CMK (cell line): Measurements from ENCODE around the gene SLC49A3.
"Not testable (repeated sequence)": the region's sequence is repeated elsewhere in the genome, so short reads cannot be mapped to it uniquely, and the experiment has no call there.

Experiments used
- DNase-seq: peaks from one replicate; pipeline ENCODE4 v3.0.0-alpha.2; 2010; ENCODE audit warnings: low read depth

Gene SLC49A3

GRCh38 chr4:702618-703048 is 13.7 kb upstream of the SLC49A3 start:
- no peak for DNase-seq

- no peak for DNase-seq
These were observed 11.8 kb upstream of the SLC49A3 start for GRCh38 chr4:700587-701264.

GRCh38 chr4:699816-700580 is 11.0 kb upstream of the SLC49A3 start:
- no peak for DNase-seq

GRCh38 chr4:694341-694940 is 5.5 kb upstream of the SLC49A3 start:
- not testable (repeated sequence) for DNase-seq

GRCh38 chr4:692771-693554 is 4.0 kb upstream of the SLC49A3 start:
- DNase-seq: no peak

- no peak for DNase-seq
These were observed 772 bp upstream of the SLC49A3 start for GRCh38 chr4:689723-690122.

GRCh38 chr4:687971-688853 is 739 bp downstream of the SLC49A3 start:
- no peak for DNase-seq

- DNase-seq: no peak
These were observed 1.6 kb downstream of the SLC49A3 start for GRCh38 chr4:687048-687970.

- no peak for DNase-seq
These were observed 2.4 kb downstream of the SLC49A3 start for GRCh38 chr4:686413-687040.

GRCh38 chr4:685679-686412 is 3.1 kb downstream of the SLC49A3 start:
- DNase-seq: no peak

- DNase-seq: no peak
These were observed 4.2 kb downstream of the SLC49A3 start for GRCh38 chr4:684623-685327.

- no peak for DNase-seq
These were observed 4.8 kb downstream of the SLC49A3 start for GRCh38 chr4:683982-684622.

GRCh38 chr4:683247-683897 is 5.6 kb downstream of the SLC49A3 start:
- no peak for DNase-seq

- DNase-seq: no peak
These were observed 6.3 kb downstream of the SLC49A3 start for GRCh38 chr4:682490-683172.

GRCh38 chr4:681736-682451 is 7.1 kb downstream of the SLC49A3 start:
- DNase-seq: no peak
